Measurements from ENCODE around the gene DUSP16. TPM values are rescaled to one million over a fixed set of nuclear protein-coding genes. Genes with fewer than 3 reads are reported as not detected.

The DUSP16 gene, protein sequence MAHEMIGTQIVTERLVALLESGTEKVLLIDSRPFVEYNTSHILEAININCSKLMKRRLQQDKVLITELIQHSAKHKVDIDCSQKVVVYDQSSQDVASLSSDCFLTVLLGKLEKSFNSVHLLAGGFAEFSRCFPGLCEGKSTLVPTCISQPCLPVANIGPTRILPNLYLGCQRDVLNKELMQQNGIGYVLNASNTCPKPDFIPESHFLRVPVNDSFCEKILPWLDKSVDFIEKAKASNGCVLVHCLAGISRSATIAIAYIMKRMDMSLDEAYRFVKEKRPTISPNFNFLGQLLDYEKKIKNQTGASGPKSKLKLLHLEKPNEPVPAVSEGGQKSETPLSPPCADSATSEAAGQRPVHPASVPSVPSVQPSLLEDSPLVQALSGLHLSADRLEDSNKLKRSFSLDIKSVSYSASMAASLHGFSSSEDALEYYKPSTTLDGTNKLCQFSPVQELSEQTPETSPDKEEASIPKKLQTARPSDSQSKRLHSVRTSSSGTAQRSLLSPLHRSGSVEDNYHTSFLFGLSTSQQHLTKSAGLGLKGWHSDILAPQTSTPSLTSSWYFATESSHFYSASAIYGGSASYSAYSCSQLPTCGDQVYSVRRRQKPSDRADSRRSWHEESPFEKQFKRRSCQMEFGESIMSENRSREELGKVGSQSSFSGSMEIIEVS
- polyA plus RNA-seq (2011; rRNA removed), result 34.7 and 43.0 TPM in 2 replicates
- 5.9 and 7.2 TPM in 2 replicates for polyA plus RNA-seq (2012; cell fraction: cytosol; rRNA removed)
- polyA plus RNA-seq (2012; cell fraction: nucleus; rRNA removed), result 6.1 and 6.2 TPM in 2 replicates
- 13.1 to 19.0 TPM (median 18.2 TPM) in 3 replicates for polyA plus RNA-seq (2017; fragmentation: RNase III; extraction: RNeasy Plus Mini Kit Qiagen cat#74134 plus additional on column Dnase treatment)
- 40.7 and 54.4 TPM in 2 replicates for polyA minus RNA-seq (2011; rRNA and poly(A)+ RNA removed)

GRCh38 chr12:12562585-12563261 lies at the start of gene DUSP16:
Gene DUSP16 (minus strand): TSS chr12:12562863. CDS start chr12:12521098, 41,765 bp downstream.
- Histone ChIP-seq H3K4me1 (peaks cover 37% of the 10 kb centered on the region), H3K4me2 (peak within 1 kb of the TSS; percentile 86), H3K4me3 (peak within 1 kb of the TSS; percentile 93), H3K9me3 (peaks cover 2% of the 10 kb centered on the region; the same call in 1 of the 3 replicates), H3K27ac (peak within 1 kb of the TSS; percentile 98)
- FAIRE-seq (no peak), ATAC-seq (peak; percentile 86 to 93), DNase-seq (ENCODE audit: low read depth in 1 of 2, low spot score in 1 of 2) (peak; percentile 88 to 95)
- TF ChIP-seq FOSL2 (IDR thresholded peaks at IDR 0.05) (no peak), FOSL2 (CRISPR knock-in tag; IDR thresholded peaks at IDR 0.05) (peak; percentile 41; the same call in 1 of the 2 replicates), BCL3 (IDR thresholded peaks at IDR 0.05) (peak; percentile 65; the same call in 1 of the 3 replicates), NFE2L2 (conservative IDR thresholded peaks at IDR 0.05; ENCODE audit: low read length) (no peak), MAX (IDR thresholded peaks at IDR 0.05) (0 out of 2 replicates have a peak, but pooled peaks have one; percentile 29), RAD21 (conservative IDR thresholded peaks at IDR 0.05 in 1 of 2, IDR thresholded peaks at IDR 0.05 in 1 of 2) (peak in 1 of 2 experiments; percentile 39; a peak in 2 of 5 replicates), RCOR1 (IDR thresholded peaks at IDR 0.05; ENCODE audit: low read depth, low read length) (no peak), MAZ (IDR thresholded peaks at IDR 0.05; ENCODE audit: borderline replicate concordance, low read depth, low read length) (peak; percentile 33; the same call in 1 of the 2 replicates), EP300 (IDR thresholded peaks at IDR 0.05) (peak; percentile 16 to 63; a peak in 2 of 5 replicates), TP53 (CRISPR knock-in tag; IDR thresholded peaks at IDR 0.05) (0 out of 2 replicates have a peak, but pooled peaks have one; percentile 34), SMC3 (IDR thresholded peaks at IDR 0.05) (peak; percentile 39; the same call in 2 of the 3 replicates), POLR2A (IDR thresholded peaks at IDR 0.05; ENCODE audit: low read length) (peak; percentile 44; the same call in 1 of the 2 replicates), ZFP36 (IDR thresholded peaks at IDR 0.05; ENCODE audit: borderline replicate concordance, partially characterized antibody) (no peak), MYC (IDR thresholded peaks at IDR 0.05; ENCODE audit: borderline replicate concordance, low read length) (0 out of 2 replicates have a peak, but pooled peaks have one; percentile 23), ZSCAN20 (CRISPR knock-in tag; IDR thresholded peaks at IDR 0.05) (no peak; the same call in 1 of the 2 replicates), HOXB5 (CRISPR knock-in tag; IDR thresholded peaks at IDR 0.05) (no peak), EHF (CRISPR knock-in tag; IDR thresholded peaks at IDR 0.05) (no peak), JUN (IDR thresholded peaks at IDR 0.05) (peak; percentile 33 to 83; a peak in 4 of 5 replicates), HEYL (CRISPR knock-in tag; IDR thresholded peaks at IDR 0.05) (no peak)
- TF ChIP-seq, protein P1, sequence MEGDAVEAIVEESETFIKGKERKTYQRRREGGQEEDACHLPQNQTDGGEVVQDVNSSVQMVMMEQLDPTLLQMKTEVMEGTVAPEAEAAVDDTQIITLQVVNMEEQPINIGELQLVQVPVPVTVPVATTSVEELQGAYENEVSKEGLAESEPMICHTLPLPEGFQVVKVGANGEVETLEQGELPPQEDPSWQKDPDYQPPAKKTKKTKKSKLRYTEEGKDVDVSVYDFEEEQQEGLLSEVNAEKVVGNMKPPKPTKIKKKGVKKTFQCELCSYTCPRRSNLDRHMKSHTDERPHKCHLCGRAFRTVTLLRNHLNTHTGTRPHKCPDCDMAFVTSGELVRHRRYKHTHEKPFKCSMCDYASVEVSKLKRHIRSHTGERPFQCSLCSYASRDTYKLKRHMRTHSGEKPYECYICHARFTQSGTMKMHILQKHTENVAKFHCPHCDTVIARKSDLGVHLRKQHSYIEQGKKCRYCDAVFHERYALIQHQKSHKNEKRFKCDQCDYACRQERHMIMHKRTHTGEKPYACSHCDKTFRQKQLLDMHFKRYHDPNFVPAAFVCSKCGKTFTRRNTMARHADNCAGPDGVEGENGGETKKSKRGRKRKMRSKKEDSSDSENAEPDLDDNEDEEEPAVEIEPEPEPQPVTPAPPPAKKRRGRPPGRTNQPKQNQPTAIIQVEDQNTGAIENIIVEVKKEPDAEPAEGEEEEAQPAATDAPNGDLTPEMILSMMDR (IDR thresholded peaks at IDR 0.05), result peak; percentile 10; the same call in 1 of the 3 replicates
- TF ChIP-seq, protein P2, sequence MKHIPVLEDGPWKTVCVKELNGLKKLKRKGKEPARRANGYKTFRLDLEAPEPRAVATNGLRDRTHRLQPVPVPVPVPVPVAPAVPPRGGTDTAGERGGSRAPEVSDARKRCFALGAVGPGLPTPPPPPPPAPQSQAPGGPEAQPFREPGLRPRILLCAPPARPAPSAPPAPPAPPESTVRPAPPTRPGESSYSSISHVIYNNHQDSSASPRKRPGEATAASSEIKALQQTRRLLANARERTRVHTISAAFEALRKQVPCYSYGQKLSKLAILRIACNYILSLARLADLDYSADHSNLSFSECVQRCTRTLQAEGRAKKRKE (CRISPR knock-in tag; IDR thresholded peaks at IDR 0.05; ENCODE audit: low read depth), result no peak
- ChIA-PET CTCF (interaction anchor here (0.9 to 3.2 kb wide), 17 partner anchors 8 to 1808 kb away, joined by 3 to 38 read pairs (median 7); partner anchors contain the start of gene CREBL2), POLR2A (interaction anchor here (0.6 to 1.0 kb wide), 3 partner anchors 51 to 211 kb away, joined by 4 to 5 read pairs (median 5); no protein-coding TSS in a partner anchor)
- WGBS (ENCODE audit: missing lambda C conversion rate), result 1% methylated on average over 42 of the region's 59 CpGs

All from A549 (cell line).